DMS 273 treated with DMSO at 0.1 percent for 48 hours (cell line): ENCODE data around the gene WDFY1.

Source experiments
- DNase-seq: peaks from one replicate; lab custom pipeline; 2025; lab: John Stamatoyannopoulos, UW

Gene WDFY1

GRCh38 chr2:223930103-223930976, 14.8 kb downstream of the WDFY1 start:
- no peak for DNase-seq

GRCh38 chr2:223929571-223930102, 15.5 kb downstream of the WDFY1 start:
- DNase-seq = no peak

- no peak for DNase-seq
Observed at GRCh38 chr2:223928113-223929006, 16.8 kb downstream of the WDFY1 start.

GRCh38 chr2:223925106-223925505, 20.0 kb downstream of the WDFY1 start:
- no peak for DNase-seq

- no peak for DNase-seq
Observed at GRCh38 chr2:223923976-223924375, 21.2 kb downstream of the WDFY1 start.

GRCh38 chr2:223922308-223922707, 22.8 kb downstream of the WDFY1 start:
- no peak for DNase-seq

GRCh38 chr2:223921204-223921603, 23.9 kb downstream of the WDFY1 start:
- DNase-seq = no peak

- DNase-seq = no peak
Observed at GRCh38 chr2:223920109-223920508, 25.0 kb downstream of the WDFY1 start.

- no peak for DNase-seq
Observed at GRCh38 chr2:223918671-223919134, 26.4 kb downstream of the WDFY1 start.

GRCh38 chr2:223916181-223916920, 28.8 kb downstream of the WDFY1 start:
- DNase-seq = no peak

- no peak for DNase-seq
Observed at GRCh38 chr2:223915071-223915470, 30.1 kb downstream of the WDFY1 start.

- DNase-seq = no peak
Observed at GRCh38 chr2:223914324-223914723, 30.8 kb downstream of the WDFY1 start.

GRCh38 chr2:223909001-223909741, 36.0 kb downstream of the WDFY1 start:
- no peak for DNase-seq

- DNase-seq = no peak
Observed at GRCh38 chr2:223908304-223908998, 36.7 kb downstream of the WDFY1 start.

- no peak for DNase-seq
Observed at GRCh38 chr2:223905996-223906395, 39.1 kb downstream of the WDFY1 start.

GRCh38 chr2:223901854-223902253, 43.3 kb downstream of the WDFY1 start:
- DNase-seq = no peak

- DNase-seq = no peak
Observed at GRCh38 chr2:223901311-223901710, 43.8 kb downstream of the WDFY1 start.

- no peak for DNase-seq
Observed at GRCh38 chr2:223900531-223900930, 44.6 kb downstream of the WDFY1 start.

GRCh38 chr2:223900066-223900465, 45.1 kb downstream of the WDFY1 start:
- no peak for DNase-seq

GRCh38 chr2:223897669-223898330, 47.3 kb downstream of the WDFY1 start:
- no peak for DNase-seq
